Measurements from ENCODE around the gene HDAC2.
"Not testable (repeated sequence)": the region's sequence is repeated elsewhere in the genome, so short reads cannot be mapped to it uniquely, and the experiment has no call there.

Gene HDAC2

GRCh38 chr6:113969888-113970804 is 802 bp downstream of the HDAC2 start:
- DNase-seq: no peak

- DNase-seq: no peak
Measured at GRCh38 chr6:113968472-113968871, 2.5 kb downstream of the HDAC2 start.

GRCh38 chr6:113967777-113968176 is 3.2 kb downstream of the HDAC2 start:
- no peak for DNase-seq

- DNase-seq: no peak
Measured at GRCh38 chr6:113960795-113961194, 10.2 kb downstream of the HDAC2 start.

GRCh38 chr6:113959235-113959634 is 11.7 kb downstream of the HDAC2 start:
- DNase-seq: no peak

GRCh38 chr6:113954653-113955052 is 16.3 kb downstream of the HDAC2 start:
- DNase-seq: no peak

- DNase-seq: no peak
Measured at GRCh38 chr6:113953346-113953745, 17.6 kb downstream of the HDAC2 start.

- DNase-seq: no peak
Measured at GRCh38 chr6:113949499-113949898, 21.4 kb downstream of the HDAC2 start.

GRCh38 chr6:113944701-113945100 is 26.2 kb downstream of the HDAC2 start:
- no peak for DNase-seq

GRCh38 chr6:113939825-113940224 is 31.1 kb downstream of the HDAC2 start:
- no peak for DNase-seq

- peak; percentile 21 for DNase-seq
Measured at GRCh38 chr6:113936093-113936934, 34.6 kb downstream of the HDAC2 start.

- no peak for DNase-seq
Measured at GRCh38 chr6:113934101-113934500, 36.8 kb downstream of the HDAC2 start.

GRCh38 chr6:113931907-113932306 is 39.0 kb downstream of the HDAC2 start:
- DNase-seq: not testable (repeated sequence)

- no peak for DNase-seq
Measured at GRCh38 chr6:113930183-113930582, 40.8 kb downstream of the HDAC2 start.

GRCh38 chr6:113927001-113927400 is 43.9 kb downstream of the HDAC2 start:
- DNase-seq: no peak

GRCh38 chr6:113925378-113925777 is 45.6 kb downstream of the HDAC2 start:
- DNase-seq: no peak

GRCh38 chr6:113924312-113924723 is 46.6 kb downstream of the HDAC2 start:
- no peak for DNase-seq

- no peak for DNase-seq
Measured at GRCh38 chr6:113923526-113923925, 47.4 kb downstream of the HDAC2 start.

GRCh38 chr6:113921299-113921904 is 49.5 kb downstream of the HDAC2 start:
- DNase-seq: no peak

GRCh38 chr6:113920663-113921267 is 50.2 kb downstream of the HDAC2 start:
- DNase-seq: peak; percentile 36

GRCh38 chr6:113910285-113910684 is 60.7 kb downstream of the HDAC2 start:
- not testable (repeated sequence) for DNase-seq

- DNase-seq: peak; percentile 48
Measured at GRCh38 chr6:113909224-113909856, 61.6 kb downstream of the HDAC2 start.
